ENCODE data around the gene SNU13.
"Not testable (repeated sequence)": the region's sequence is repeated elsewhere in the genome, so short reads cannot be mapped to it uniquely, and the experiment has no call there.

SNU13 gene

DNA sequence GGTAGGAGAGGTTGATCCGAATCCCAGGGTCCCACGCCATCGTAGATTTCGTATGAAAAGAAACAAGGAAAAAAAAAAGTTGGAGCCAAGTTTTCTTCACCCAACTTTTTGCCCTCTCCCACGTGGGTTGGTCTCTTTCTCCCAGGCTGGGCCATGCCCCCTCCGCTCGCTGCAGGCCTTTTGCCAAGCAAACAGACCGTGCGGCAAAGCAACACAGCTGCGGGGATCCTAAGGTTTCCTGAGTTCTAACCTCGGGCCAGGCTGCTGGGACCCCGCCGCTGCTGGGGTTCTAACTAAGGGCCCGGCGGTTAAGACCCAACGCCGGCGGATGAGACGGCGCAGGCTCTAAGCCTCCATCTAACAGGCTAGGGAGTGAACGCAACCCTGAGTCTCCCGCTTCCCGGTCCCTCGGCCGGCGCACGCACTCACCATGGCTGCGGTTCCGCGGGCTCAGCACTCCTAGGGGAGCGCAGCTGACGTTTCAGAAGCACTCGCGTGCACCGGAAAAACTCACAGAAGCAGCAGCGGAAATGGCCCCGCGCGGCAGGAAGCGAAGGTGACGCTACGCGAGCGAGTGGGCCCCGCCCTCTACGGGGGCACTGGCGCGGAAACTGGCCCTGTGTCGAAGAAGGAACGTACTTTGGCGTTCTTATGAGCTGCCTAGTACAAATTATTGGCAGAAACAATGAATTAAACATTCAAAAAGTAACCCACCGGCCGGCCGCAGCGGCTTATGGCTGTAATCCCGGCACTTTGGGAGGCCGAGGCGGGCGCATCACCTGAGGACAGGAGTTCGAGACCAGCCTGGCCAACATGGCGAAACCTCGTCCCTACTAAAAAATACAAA is at the start of gene SNU13:
SNU13 (minus strand) TSS at position 503 of the 847 bp plus-strand sequence; CDS start at position 432, 71 bp downstream.
- peak; percentile 92 for DNase-seq

- DNase-seq: not testable (repeated sequence)
Measured at GRCh38 chr22:41733241-41733640, 44.6 kb upstream of the SNU13 start.

- no peak for DNase-seq
Measured at GRCh38 chr22:41732096-41732772, 43.6 kb upstream of the SNU13 start.

- DNase-seq: no peak
Measured at GRCh38 chr22:41731609-41732008, 42.9 kb upstream of the SNU13 start.

- DNase-seq: no peak
Measured at GRCh38 chr22:41725510-41726110, 36.9 kb upstream of the SNU13 start.

DNA sequence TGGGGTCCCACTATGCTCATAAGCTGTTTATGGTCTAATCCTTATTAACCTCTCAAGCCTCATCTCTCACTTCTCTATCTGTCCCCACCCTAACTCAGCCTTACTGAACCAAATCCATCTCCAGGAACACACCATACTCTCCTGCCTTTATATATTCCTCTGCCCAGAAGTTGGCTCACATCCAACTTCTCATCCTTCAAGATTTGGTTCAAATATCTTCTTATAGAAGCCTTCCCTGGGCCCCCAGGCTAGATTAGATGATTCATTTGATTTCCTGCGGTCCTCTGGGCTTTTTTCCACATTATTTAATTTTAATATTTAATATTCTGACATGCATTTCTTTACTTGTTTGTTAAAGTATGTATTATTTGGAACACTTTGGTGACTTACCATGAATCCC is 33.8 kb upstream of the SNU13 start:
- no peak for DNase-seq

GRCh38 chr22:41713004-41713403 is 24.3 kb upstream of the SNU13 start:
- DNase-seq: no peak

DNA sequence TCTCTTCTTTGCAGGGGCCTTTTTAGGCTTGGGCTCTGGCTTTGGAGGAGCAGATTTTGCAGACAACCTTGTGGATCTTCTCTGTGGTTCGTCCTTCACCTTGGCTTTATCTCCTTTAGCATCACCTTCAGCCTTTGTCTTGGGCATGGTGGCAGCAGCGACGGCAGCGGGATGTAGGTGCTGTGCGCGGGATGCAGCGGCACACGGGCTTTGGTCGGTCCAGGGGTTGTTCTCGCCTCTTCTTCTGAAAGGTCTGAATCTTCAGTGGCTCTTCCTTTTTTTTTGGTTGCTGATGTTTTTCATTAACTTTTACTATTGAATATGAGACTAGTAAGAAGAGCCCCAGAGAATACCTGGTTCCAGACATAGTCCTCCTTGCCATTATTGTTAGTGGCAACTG is 20.7 kb upstream of the SNU13 start:
- no peak for DNase-seq

- no peak for DNase-seq
Measured at GRCh38 chr22:41702763-41703162, 14.1 kb upstream of the SNU13 start.

DNA sequence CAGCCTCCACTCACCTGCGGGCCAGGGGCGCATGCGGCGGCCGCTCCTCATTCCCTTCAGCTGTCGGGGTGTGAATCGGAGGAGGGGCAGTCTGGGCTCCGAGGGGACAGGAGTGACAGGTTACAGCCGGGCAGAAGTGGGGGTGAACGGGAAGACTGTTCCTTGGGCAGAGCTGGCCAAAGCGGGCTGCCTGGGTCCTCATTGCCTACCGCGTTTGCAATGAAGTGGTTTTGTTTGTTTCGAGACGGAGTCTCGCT is 11.4 kb upstream of the SNU13 start:
- no peak for DNase-seq

GRCh38 chr22:41699264-41700107 is 10.8 kb upstream of the SNU13 start, which contains the start of gene MEI1:
TSS of gene MEI1 (plus strand) at chr22:41699503. CDS start at chr22:41699539, 36 bp downstream.
- peak; percentile 88 for DNase-seq

GRCh38 chr22:41697126-41697775 is 8.6 kb upstream of the SNU13 start:
- peak; percentile 90 for DNase-seq

DNA sequence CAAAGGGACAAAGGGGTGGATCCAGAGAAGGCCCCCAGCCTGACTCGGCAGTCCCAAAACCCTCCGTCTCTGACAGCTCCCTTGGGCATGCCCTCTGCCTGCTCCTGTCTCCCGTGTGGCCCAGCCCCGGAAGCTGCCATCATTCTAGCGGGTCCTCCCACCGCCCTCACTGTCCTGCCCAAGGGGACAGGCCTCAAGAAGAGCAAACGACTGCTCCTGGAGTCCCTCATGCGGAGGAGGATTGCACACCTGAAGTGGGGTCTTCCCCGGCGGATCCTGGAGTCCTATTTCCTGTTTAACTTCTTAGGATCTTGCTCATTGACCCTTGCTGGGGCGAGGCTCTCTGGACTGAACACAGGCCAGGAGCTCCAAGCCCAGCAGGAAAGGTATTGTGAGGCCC is 8.0 kb upstream of the SNU13 start:
- no peak for DNase-seq

DNA sequence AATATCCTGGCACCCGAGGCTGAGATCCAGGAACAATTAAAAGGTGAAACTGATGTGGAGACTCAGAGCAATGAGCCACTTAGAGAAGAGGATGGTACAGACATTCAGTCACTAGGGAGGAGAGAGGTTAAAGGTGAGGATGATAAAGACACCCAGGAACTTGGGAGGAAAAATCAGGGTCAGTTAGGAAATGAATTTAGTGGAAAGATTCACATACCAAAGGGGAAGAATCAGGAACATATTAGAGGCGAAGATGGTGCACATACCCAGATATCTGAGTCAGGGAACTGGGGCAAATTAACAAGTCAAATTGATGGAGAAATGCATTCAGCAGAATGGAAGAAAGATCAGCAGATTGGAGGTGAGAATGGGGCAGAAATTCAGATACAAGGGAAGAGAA is 6.5 kb upstream of the SNU13 start:
- DNase-seq: no peak

DNA sequence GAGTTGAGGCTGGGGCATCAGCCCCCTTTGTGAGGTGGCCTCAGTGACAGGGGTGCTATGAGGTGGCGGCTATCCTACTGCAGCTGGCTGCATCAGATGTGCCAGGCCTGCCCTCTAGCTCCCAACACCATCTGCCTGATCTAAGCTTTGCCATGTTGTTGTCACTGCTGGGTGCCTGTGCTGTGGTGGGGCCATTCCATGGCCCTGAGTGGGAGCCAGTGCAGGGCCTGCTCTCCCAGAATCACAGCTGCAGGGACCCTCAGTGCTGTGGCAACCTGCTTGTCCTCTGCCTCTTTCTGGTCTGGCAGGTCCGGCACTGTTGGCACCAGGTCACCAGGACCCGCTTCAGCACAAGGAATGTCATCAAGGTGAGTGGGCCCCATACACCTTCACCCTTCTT is 1.8 kb upstream of the SNU13 start:
- no peak for DNase-seq

GRCh38 chr22:41687901-41688364 is 734 bp downstream of the SNU13 start:
- no peak for DNase-seq

DNA sequence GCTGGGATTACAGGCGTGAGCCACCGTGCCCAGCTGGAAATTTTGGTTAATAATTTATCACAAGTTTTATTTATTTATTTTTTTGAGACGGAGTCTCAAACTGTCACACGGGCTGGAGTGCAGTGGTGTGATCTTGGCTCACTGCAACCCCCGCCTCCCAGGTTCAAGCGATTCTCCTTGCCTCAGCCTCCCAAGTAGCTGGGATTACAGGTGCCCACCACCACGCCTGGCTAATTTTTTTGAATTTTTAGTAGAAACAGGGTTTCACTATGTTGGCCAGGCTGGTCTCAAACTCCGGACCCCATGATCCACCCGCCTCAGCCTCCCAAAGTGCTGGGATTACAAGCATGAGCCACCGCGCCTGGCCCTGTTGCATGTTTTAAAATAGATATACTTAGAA is 1.8 kb downstream of the SNU13 start:
- not testable (repeated sequence) for DNase-seq

GRCh38 chr22:41684194-41684593 is 4.5 kb downstream of the SNU13 start:
- DNase-seq: no peak

GRCh38 chr22:41683616-41684015 is 5.1 kb downstream of the SNU13 start:
- no peak for DNase-seq

GRCh38 chr22:41683052-41683451 is 5.6 kb downstream of the SNU13 start:
- no peak for DNase-seq

GRCh38 chr22:41682033-41682807 is 6.4 kb downstream of the SNU13 start:
- DNase-seq: peak; percentile 70

- DNase-seq: peak; percentile 16
Measured at GRCh38 chr22:41681616-41682015, 7.1 kb downstream of the SNU13 start.

All from stimulated activated naive CD4-positive, alpha-beta T cell treated with Interleukin-2 at 50 U/mL for 16 hours (primary cell).